KOPT-K1 (cell line): ENCODE data around the gene GCAT.

Source experiments
- H3K27ac ChIP-seq: fragments of 200-600 bp; sonication (generic); 2 replicates; pipeline ENCODE4 v1.5.1; 2016; ENCODE audit warnings: antibody characterized with exemption, mild to moderate bottlenecking, low read depth, low read length; ENCODE audit not compliant: poor library complexity, severe bottlenecking
- H3K36me3 ChIP-seq: fragments of 200-600 bp; sonication (generic); 2 replicates; pipeline ENCODE4 v1.5.1; 2017; ENCODE audit warnings: antibody characterized with exemption, mild to moderate bottlenecking, low read length, moderate library complexity; ENCODE audit not compliant: insufficient read depth
- H3K9me3 ChIP-seq: fragments of 200-600 bp; sonication (generic); 2 replicates; pipeline ENCODE4 v1.5.1; 2017; ENCODE audit warnings: antibody characterized with exemption, low read length, mild to moderate bottlenecking; ENCODE audit not compliant: insufficient read depth, poor library complexity, severe bottlenecking

The GCAT gene

DNA sequence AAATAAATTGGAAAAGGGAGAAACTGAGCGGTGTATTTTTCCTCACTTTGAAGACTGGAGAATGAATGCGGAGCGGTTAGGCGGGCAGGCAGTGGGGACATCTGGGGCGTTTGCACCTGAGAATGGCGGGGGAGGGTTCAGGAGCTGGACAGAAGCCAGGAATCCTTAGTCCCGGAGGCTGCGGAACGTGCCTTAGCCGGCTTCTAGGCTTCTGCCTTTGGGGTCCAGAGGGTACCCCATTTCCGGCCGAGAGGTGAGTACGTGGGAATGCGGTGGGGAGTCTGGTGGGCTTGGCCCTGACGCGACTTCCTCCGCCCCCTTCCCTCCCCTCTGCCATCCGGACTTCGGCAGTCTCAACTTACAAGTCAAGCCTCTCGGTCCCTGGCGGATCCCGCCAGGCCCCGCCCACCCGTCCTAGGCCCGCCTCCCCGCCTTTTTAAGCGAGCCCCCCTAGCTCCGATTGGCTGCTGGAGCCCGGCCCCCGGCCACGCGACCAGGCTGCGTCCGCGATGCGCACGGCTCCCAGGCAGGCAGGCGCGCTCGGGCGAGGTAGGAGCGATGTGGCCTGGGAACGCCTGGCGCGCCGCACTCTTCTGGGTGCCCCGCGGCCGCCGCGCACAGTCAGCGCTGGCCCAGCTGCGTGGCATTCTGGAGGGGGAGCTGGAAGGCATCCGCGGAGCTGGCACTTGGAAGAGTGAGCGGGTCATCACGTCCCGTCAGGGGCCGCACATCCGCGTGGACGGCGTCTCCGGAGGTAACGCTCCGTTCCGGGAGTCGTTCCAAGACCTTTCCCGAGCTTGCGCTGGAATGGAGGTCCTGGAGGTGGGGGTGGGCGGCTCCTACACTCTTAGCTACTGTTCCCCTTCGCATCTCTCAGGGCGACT is at the start of gene GCAT:
GCAT (plus strand) TSS at position 525 of the 884 bp plus-strand sequence; CDS start at position 559, 34 bp downstream.
- Histone ChIP-seq H3K9me3 (no peaks in the 10 kb centered on the region), H3K27ac (no peak within 1 kb of the TSS), H3K36me3 (no peaks in the 10 kb centered on the region)

DNA sequence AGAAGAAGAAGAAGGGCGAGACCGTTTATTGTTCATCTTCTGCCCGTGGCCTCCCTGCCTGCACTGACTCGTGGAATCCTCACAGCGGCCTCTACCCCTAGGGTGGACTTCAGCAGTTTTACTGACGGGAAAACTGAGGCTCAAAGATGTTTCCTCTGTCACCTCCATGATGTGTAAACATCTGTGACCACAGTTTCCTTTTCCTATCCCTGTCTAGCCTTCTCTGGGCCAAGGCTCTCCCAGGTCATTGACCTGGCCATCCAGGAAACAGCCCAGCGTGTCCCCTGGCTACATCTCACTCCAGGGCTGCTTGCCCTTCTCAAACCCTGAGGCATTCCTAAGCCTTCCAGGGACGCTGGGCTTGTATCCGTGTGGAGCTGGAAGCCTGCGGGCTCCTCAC is 49.0 kb upstream of the GCAT start:
- Histone ChIP-seq H3K9me3 (no peaks in the 10 kb centered on the region), H3K27ac (no peak overlapping the region), H3K36me3 (peaks cover 94% of the 10 kb centered on the region)

DNA sequence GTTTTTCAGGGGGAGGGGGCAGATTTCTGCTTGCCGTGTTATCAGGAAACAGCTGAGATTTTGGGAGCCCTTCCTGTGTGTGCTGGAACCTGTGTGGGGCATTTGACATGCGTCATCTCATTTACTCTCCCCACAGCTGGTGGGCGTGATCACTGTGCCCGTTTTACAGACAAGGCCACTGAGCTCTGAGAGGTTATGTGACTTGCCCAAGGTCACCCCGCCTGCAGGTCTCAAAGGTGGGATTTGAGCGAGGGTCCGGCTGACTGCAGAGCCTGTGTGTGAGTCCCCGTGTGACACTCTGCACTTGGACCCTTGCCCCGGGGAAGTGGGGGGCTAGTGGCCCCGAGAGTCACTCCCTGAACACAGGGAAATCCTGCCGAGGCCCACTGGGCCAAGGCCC is 48.5 kb upstream of the GCAT start:
- Histone ChIP-seq H3K27ac (no peak overlapping the region), H3K36me3 (peaks cover 94% of the 10 kb centered on the region), H3K9me3 (no peaks in the 10 kb centered on the region)

GRCh38 chr22:37760152-37760551 is 47.6 kb upstream of the GCAT start:
- Histone ChIP-seq H3K27ac (no peak overlapping the region), H3K9me3 (no peaks in the 10 kb centered on the region), H3K36me3 (peaks cover 91% of the 10 kb centered on the region)

- H3K27ac ChIP-seq: no peak overlapping the region
- peaks cover 82% of the 10 kb centered on the region for H3K36me3 ChIP-seq
- H3K9me3 ChIP-seq: no peaks in the 10 kb centered on the region
Measured at GRCh38 chr22:37762389-37762836, 45.3 kb upstream of the GCAT start.

- no peaks in the 10 kb centered on the region for H3K9me3 ChIP-seq
- H3K27ac ChIP-seq: no peak overlapping the region
- H3K36me3 ChIP-seq: peaks cover 82% of the 10 kb centered on the region
Measured at GRCh38 chr22:37763012-37763411, 44.7 kb upstream of the GCAT start.

DNA sequence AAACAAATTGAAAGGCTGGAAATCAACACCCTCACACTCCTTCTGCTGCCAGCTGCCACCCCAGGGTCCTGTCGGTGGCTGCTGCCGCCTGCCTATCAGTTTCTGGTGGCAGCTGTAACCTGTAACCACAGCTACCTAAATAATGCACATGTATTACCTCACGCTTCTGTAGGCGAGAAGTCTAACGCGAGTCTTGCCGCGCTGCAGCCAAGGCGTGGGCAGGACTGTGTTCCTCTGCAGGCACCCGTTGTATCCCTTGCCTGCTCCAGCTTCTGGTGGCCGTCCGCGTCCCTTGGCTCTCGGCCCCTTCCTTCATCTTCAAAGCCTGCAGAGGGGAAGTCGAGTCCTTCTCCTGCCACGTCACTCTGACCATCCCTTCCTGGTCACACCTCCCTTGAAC is 44.1 kb upstream of the GCAT start:
- H3K27ac ChIP-seq: no peak overlapping the region
- peaks cover 82% of the 10 kb centered on the region for H3K36me3 ChIP-seq
- H3K9me3 ChIP-seq: no peaks in the 10 kb centered on the region

DNA sequence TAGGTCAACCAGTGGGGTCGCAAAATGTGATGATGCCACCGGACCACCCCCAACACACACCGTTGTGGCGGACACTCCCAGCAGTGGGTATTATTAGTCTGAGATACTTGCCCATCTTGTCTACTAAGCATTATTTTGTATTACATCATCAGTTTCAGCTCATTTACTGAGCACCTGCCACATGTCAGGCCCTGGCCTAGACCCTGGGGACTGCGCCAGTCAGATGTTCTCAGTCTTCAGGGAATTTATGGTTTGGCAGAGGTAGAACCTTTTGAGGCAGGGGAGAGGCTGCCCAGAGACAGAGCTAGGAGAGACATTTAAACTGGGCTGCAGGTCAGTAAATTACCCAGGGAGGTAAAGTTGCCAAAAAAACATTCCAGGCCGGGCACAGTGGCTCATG is 43.1 kb upstream of the GCAT start:
- Histone ChIP-seq H3K27ac (no peak overlapping the region), H3K9me3 (no peaks in the 10 kb centered on the region), H3K36me3 (peaks cover 82% of the 10 kb centered on the region)

GRCh38 chr22:37765498-37765897 is 42.2 kb upstream of the GCAT start:
- Histone ChIP-seq H3K36me3 (peaks cover 78% of the 10 kb centered on the region), H3K27ac (no peak overlapping the region), H3K9me3 (no peaks in the 10 kb centered on the region)

GRCh38 chr22:37765953-37766576 is 41.7 kb upstream of the GCAT start:
- Histone ChIP-seq H3K36me3 (peaks cover 76% of the 10 kb centered on the region), H3K9me3 (no peaks in the 10 kb centered on the region), H3K27ac (no peak overlapping the region)

GRCh38 chr22:37768273-37768672 is 39.5 kb upstream of the GCAT start:
- H3K9me3 ChIP-seq: no peaks in the 10 kb centered on the region
- H3K27ac ChIP-seq: no peak overlapping the region
- H3K36me3 ChIP-seq: peaks cover 80% of the 10 kb centered on the region

GRCh38 chr22:37769056-37769455 is 38.7 kb upstream of the GCAT start:
- Histone ChIP-seq H3K9me3 (no peaks in the 10 kb centered on the region), H3K27ac (no peak overlapping the region), H3K36me3 (peaks cover 79% of the 10 kb centered on the region)

GRCh38 chr22:37771081-37771480 is 36.7 kb upstream of the GCAT start:
- no peaks in the 10 kb centered on the region for H3K9me3 ChIP-seq
- H3K27ac ChIP-seq: no peak overlapping the region
- peaks cover 68% of the 10 kb centered on the region for H3K36me3 ChIP-seq

GRCh38 chr22:37771702-37772427 is 35.9 kb upstream of the GCAT start:
- Histone ChIP-seq H3K36me3 (peaks cover 64% of the 10 kb centered on the region), H3K9me3 (no peaks in the 10 kb centered on the region), H3K27ac (no peak overlapping the region)

DNA sequence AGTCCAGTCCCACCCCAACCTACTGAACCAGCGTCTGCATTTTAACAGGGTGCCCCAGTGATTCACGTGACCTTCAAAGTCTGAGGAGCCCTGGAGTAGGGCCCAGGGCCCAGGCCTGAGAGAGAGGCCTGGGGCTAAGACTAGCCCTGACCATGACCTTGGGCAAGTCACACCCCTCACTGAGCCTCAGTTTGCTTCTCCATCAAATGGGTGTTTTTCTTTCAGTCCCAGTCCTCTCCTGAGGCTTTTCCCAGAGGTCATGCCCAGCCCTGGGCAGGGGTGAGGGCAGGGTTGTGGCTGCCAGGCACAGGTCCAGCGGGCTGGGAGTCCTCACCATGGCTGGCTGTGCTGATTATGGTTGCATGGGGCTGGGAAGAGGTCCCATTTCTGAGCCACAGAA is 33.0 kb upstream of the GCAT start:
- Histone ChIP-seq H3K9me3 (no peaks in the 10 kb centered on the region), H3K27ac (no peak overlapping the region), H3K36me3 (peaks cover 39% of the 10 kb centered on the region)
